ENCODE results near the gene GLB1L2.
"Not testable (repeated sequence)": the region's sequence is repeated elsewhere in the genome, so short reads cannot be mapped to it uniquely, and the experiment has no call there.

GLB1L2 gene

GRCh38 chr11:134331354-134332188 is at the start of gene GLB1L2:
TSS of gene GLB1L2 (plus strand) at chr11:134331988. CDS start at chr11:134332062, 74 bp downstream.
- TF ChIP-seq CTCF (conservative IDR thresholded peaks at IDR 0.05; ENCODE audit: low read depth, low read length), result no peak
- H3K4me3 ChIP-seq (ENCODE audit: low read depth, low read length), result peak within 1 kb of the TSS; percentile 37
- peak; percentile 26 for DNase-seq (ENCODE audit: low read depth)

- no peak for DNase-seq (ENCODE audit: low read depth)
- TF ChIP-seq CTCF (conservative IDR thresholded peaks at IDR 0.05; ENCODE audit: low read depth, low read length), result no peak
- H3K4me3 ChIP-seq (ENCODE audit: low read depth, low read length), result no peak overlapping the region
These were observed 49.4 kb upstream of the GLB1L2 start for GRCh38 chr11:134282121-134283045.

GRCh38 chr11:134283461-134284230 is 48.1 kb upstream of the GLB1L2 start:
- no peak for DNase-seq (ENCODE audit: low read depth)
- H3K4me3 ChIP-seq (ENCODE audit: low read depth, low read length), result no peak overlapping the region
- TF ChIP-seq CTCF (conservative IDR thresholded peaks at IDR 0.05; ENCODE audit: low read depth, low read length), result no peak

- DNase-seq (ENCODE audit: low read depth); H3K4me3 ChIP-seq (ENCODE audit: low read depth, low read length): not testable (repeated sequence)
These were observed 47.4 kb upstream of the GLB1L2 start for GRCh38 chr11:134284349-134284748.

- no peak overlapping the region for H3K4me3 ChIP-seq (ENCODE audit: low read depth, low read length)
- no peak for DNase-seq (ENCODE audit: low read depth)
- no peak for TF ChIP-seq CTCF (conservative IDR thresholded peaks at IDR 0.05; ENCODE audit: low read depth, low read length)
These were observed 44.2 kb upstream of the GLB1L2 start for GRCh38 chr11:134287561-134287960.

GRCh38 chr11:134288486-134288885 is 43.3 kb upstream of the GLB1L2 start:
- H3K4me3 ChIP-seq (ENCODE audit: low read depth, low read length), result no peak overlapping the region
- no peak for DNase-seq (ENCODE audit: low read depth)
- TF ChIP-seq CTCF (conservative IDR thresholded peaks at IDR 0.05; ENCODE audit: low read depth, low read length), result no peak

GRCh38 chr11:134289167-134289566 is 42.6 kb upstream of the GLB1L2 start:
- no peak for TF ChIP-seq CTCF (conservative IDR thresholded peaks at IDR 0.05; ENCODE audit: low read depth, low read length)
- no peak for DNase-seq (ENCODE audit: low read depth)
- H3K4me3 ChIP-seq (ENCODE audit: low read depth, low read length), result no peak overlapping the region
